Keratinocyte (primary cell): ENCODE results near the gene SLC27A2.

Experiments used
- CTCF ChIP-seq, 3 experiments: IDR thresholded peaks in 1 of 3; conservative IDR thresholded peaks in 1 of 3; optimal IDR thresholded peaks in 1 of 3; 2 replicates in 2 of 3; 3 replicates in 1 of 3; pipeline versions ENCODE3 to v1.5.1; 2011; ENCODE audit warnings: low read length in 3 of 3, mild to moderate bottlenecking in 3 of 3, moderate library complexity in 2 of 3, control low read depth in 1 of 3, inconsistent platforms in 1 of 3; ENCODE audit not compliant: insufficient read depth in 2 of 3; ENCODE audit errors: extremely low read depth in 1 of 3
- EZH2 ChIP-seq: IDR thresholded peaks from one replicate; pipeline ENCODE4 v1.6.1; 2012; ENCODE audit warnings: inconsistent platforms, mild to moderate bottlenecking, low read length, moderate library complexity

GRCh38 chr15:50138391-50138790 is 43.6 kb upstream of the SLC27A2 start:
- TF ChIP-seq CTCF (optimal IDR thresholded peaks at IDR 0.05 in 1 of 3, IDR thresholded peaks at IDR 0.05 in 1 of 3, conservative IDR thresholded peaks at IDR 0.05 in 1 of 3; ENCODE audit: extremely low read depth in 1 of 3, insufficient read depth in 2 of 3, low read length in 3 of 3) (peak in 2 of 3 experiments; percentile 21 to 35), EZH2 (no peak)
